Stimulated activated CD8-positive, alpha-beta memory T cell treated with anti-CD3 and anti-CD28 coated beads, Interleukin-15, amount 100 ng/mL, for 1 hour (primary cell): ENCODE data around the gene SCGB1C2.

Experiments
- DNase-seq: peaks from one replicate; pipeline ENCODE4 v3.0.0-alpha.2; 2020; ENCODE audit warnings: low read depth

SCGB1C2 gene

DNA sequence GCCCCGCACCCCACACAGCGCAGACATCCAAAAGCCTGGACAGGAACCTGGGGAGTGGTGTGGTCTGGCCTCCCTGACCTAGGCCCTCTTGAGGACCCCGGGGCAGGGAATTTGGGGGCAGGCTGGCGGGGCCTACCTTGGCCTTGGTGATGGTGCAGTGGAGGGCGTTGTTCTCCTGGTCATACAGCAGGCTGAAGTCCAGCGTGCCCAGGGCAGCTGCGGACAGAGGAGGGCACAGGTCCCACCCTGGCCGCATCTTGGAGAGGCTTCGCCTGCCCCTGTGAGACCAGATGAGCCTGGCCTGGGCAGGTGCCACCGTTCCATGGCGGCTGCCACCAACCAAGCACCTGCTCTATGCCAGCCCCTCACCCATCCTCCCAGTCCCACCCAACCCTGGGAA is 35.0 kb downstream of the SCGB1C2 start:
- DNase-seq: no peak

DNA sequence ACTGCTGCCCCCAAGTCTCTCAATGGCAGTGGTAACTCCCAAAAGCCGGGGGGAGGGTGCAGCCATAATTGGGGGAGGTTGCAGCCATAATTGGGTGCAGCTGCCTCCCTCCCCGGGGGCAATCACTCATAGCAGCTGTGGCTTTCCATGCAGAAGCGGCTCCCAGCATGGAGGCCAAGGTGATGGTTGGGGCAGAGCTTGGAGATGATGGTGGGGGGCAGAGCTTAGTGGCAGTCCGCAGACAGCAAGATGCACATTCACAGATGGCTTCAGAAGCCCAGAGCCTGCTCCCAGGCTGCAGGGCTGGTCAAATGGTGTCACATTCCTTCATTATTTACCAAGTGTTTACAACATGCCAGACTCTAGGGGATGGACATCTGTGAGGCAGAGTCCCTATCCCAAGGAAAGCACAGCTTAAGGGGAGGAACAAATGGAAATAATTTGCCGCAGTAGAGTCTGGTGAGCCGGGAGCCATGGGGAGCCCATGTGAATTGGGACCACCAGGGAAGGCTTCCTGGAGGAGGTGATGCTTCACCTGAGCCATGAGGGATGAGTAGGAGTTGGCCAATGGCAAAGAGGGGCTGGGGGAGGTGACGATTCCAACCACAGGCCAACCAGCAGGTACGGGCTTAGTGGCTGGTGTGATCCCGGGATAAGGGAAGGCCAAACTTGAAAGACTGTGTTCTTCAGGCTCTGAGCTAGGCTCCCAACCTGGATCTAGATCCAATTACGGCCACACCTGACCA is 36.0 kb downstream of the SCGB1C2 start:
- no peak for DNase-seq

DNA sequence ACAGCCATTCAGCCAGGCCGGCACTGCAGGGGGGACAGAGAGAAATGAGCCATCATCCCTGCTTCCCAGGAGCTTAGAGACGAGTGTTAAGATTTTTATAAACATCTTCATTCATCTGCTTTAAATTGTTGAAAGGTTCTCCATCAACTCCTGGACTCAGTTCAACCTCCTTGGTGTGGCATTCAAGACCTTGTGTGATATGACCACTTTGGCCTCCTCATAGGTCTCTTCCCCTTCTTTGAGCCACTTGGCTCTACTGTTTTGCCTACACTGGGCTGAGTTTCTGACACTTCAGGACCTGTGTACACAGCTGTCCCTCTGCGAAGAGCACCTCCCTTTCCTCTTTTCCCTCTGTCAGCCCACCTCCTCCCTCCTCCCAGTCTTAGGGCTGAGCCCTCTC is 39.8 kb downstream of the SCGB1C2 start:
- no peak for DNase-seq

DNA sequence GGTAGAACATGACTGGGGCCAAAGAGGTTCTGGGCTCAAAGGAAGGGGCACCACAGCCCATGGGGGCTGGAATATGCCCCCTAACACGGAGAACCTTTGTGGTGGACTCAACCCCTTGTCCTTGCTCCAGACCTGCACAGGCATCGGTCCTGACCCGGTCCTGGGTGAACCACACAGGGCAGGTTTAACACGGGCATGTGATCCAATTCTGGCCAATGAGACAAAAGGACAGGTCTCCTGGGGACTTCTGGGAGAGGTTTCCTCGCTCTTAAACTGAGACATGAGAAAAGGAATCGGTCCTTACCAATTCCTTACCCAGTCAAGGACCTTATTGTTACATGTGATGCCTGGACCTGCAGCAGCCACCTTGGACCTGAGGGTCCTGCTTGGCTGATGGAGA is 40.4 kb downstream of the SCGB1C2 start:
- no peak for DNase-seq

DNA sequence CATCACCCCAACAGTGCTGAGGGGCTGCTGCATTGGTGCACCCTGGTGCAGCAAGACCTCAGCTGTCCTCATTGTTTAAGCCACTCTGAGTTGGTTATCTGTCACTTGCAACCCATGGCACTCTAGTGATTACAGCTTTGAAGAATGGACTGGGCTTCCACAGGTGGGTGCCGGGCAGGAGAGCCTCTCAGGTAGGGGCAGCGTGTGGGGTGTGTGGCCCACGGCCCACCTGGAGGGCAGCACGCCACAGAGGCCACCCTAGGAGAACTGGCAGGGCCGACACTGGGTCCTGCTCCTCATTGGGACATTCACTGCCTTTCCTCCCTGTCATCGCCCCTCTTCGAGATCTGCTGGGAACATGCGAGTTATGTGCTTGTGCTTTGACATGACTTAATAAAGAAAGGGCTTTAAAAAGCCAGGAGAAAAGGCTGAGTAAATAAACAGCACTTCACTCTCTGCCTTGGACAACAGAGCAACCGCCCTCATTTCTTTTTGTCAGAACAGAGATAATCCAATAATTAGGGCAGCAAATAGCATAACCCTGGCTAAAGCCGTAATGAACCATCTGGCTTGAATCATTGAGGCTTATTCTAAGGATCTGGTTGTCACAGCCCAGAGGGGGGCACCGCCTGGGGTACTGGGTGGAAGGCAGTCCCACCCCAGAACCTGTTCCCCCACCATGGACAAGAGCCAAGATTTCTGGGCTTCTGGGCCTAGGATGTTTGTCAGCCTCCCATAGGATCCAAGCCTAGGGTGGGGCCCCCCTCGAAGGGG is 41.1 kb downstream of the SCGB1C2 start:
- no peak for DNase-seq

DNA sequence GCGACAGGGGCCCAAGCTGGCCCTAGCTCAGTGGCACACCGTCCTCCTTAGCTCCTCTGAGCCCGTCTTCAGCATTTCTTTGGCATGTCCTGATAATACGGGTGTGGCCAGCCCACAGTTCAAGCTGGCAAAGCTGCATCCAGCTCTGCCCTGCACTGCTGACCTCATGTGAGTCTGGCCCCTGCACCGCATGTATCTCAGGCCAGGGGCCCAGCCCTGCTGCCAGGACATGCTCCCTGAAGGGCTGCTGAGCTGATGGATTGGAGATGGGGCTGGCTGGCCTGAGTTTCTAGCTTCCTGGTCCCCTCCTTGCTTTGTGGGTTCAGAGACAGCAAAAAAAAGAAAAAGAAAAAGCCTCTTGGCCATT is 41.7 kb downstream of the SCGB1C2 start:
- DNase-seq: no peak

DNA sequence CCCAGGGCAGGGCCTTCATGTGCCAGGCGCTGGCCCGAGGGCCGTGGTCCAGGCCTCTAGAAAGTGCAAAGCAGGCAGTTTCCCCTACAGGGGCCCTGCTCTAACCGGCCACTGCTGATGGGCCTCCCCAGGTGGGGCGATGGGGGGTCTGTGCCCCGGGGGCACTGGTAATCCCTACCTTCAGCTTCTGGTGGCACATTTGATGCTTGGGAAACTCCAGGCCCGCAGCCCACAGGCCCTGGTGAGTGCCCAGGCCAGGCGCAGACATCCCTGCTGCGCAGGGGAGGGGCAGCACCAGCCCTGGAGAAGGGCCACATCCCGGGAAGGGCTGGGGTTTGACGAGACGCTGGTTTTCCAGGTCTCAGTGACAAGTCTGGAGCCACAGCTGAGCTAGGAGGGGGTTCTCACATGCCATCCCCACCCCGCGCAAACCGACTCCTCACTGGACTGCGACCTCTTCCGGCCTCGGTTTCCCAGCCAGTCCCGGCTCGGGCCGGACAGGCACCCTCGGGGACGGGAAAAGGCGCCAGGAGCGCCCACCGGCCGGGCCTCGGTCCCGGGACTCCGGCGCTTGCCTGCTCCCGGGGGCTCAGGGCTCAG is 42.5 kb downstream of the SCGB1C2 start:
- DNase-seq: no peak

DNA sequence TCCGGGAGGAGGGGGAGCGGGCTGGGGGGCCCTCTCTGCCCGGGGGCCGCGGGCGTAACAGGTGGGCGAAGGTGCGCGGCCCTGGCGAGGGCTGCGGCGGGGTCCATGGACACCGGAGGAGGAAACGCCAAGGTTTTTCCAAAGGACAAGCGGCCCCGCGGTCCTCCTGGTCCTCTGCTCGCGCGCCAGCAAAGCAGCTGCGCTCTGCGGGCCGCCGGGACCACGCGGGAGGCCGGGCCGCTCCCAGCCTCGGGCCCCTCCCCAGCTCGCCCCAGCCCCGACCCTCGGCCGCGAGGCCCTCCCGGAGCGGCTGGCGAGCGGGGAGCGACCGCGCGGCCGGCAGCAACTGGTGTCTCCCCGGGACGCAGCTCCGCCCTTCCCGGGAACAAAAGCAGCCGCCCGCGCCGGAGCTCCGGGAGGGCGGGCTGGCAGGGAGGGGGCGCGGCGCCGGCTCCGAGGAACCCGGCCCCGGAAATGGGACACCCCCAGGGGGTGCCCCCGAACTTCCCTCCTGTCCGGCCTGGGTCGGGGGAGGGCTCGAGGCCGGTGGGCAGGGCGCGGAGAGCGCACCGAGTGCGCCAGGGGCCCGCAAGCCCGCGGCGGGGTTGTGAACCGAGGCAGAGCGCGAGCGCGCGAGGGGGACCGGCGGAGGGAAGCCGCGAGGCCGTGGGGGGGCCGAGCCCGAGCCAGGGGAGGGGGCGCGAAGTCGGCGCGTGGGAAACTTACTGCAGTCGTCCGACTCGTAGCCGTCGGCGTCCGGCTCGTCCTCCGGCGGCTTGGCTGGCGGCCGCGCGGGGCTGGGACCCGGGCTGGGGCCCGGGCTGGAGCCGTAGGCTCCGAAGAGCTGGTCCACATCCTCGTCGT is 43.2 kb downstream of the SCGB1C2 start:
- DNase-seq: no peak

DNA sequence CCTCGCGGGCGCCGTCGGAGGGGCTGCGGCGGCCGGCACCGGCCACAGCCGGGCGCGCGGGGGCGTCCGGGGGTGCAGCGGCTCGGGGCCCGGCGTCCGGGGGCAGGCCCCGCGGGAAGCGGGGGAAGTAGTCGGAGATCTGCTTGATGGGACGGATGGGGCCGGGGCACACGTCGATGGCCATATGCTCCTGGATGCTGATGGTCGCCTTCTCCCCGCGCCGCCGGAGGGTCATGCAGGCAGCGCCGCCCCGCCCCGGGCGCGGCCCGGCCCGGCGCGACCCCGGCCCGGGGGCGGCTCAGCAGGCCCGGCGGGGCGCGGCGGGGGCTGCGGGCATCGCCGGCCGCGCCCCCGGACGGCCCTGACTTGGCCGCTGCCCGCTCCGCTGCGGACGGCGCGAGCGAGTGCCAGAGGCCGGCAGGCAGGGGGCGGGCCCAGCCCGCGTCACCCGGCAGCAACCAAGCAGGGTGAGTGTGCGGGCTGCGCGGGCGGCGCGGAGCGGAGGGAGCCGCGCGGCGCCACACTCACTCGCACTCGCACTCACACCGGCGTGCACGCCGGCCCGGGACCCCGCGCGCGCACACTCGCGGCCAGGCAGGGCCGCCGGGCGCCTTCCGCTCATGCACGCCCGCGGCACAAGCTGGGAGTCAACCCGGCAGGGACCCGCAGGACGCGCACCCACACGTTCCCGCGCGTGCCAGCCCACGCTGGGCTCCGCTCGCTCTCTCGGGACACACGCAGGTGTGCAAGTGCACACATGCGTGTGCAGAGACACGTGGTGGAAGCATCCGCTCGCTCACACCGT is 44.1 kb downstream of the SCGB1C2 start, which contains the start of gene DOC2B:
Gene DOC2B (minus strand): TSS at position 406 of the 805 bp plus-strand sequence. CDS start 171 bp downstream, at position 235.
- DNase-seq: no peak

DNA sequence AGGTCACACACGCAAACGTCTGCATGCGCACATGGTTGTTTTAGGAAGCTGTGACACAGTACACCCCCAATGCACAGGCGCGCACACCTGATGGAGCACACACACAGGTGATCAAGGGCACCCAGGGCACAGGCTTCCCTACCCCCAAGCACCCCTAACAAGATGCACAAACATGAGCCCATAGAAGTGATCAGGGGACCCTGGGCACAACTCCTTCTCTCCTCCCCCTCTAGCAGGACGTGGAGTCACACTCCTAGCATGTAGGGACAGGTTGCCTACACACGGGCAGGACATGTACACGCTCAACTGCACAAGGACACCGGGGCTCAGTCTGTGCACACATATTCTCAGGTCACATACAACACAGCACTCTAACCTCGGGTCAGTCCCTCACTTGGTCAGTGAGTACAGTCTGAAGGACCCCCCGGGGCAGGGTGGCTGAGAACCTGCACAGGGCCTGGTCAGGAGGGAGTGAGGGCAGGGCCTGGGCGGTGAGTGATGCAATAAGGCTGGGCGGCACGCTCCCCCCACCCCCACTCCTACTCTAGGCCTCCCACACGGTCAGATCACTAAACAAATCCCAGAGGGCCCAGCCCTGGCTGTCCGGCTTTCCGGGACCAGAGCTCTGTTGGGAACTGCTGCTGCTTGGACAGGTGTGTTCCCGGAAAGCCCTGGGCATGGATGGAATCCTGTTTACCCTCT is 44.8 kb downstream of the SCGB1C2 start:
- DNase-seq: no peak

DNA sequence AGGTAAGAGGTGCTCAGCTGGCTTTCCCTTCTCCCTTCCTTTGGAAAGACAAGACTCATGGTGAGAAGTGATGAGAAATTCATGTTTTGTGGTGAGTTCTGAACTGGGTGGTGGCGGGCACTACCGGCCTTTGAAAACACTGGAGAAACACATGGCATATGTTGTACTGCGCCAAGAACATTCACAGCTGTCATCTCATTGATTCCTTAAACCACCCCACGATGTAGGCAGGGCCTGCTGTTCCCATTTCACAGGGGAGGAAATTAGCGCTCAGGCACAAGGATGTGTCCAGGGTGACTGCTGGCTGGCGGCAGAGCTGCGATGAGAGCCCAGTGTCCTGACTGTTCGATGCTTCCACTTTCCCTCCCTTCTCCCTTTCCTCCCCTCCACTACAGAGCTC is 45.7 kb downstream of the SCGB1C2 start:
- DNase-seq: no peak

DNA sequence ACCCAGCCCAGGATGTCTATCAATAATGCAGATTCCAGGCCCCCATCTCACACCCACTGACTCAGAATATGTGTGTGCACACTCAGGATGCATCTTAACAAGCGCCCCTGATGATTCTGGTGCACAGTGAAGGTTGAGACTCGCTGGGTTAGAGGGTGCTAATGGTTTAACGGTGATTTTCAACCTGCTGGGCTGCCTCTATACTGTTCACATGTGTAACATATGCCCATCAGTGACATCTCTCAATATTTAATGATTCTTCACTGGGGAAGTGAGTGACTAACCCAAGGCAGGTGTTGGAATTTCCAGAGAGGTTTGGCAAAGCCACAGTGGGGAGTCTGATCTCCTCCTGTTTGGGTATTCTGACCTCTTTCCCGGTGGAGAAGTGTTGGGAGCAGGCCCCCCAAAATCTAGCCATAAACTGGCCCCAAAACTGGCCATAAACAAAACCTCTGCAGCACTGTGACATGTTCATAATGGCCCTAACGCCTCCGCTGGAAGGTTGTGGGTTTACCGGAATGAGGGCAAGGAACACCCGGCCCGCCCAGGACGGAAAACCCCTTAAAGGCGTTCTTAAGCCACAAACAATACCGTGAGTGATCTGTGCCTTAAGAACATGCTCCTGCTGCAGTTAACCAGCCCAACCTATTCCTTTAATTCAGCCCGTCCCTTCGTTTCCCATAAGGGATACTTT is 48.2 kb downstream of the SCGB1C2 start:
- no peak for DNase-seq

DNA sequence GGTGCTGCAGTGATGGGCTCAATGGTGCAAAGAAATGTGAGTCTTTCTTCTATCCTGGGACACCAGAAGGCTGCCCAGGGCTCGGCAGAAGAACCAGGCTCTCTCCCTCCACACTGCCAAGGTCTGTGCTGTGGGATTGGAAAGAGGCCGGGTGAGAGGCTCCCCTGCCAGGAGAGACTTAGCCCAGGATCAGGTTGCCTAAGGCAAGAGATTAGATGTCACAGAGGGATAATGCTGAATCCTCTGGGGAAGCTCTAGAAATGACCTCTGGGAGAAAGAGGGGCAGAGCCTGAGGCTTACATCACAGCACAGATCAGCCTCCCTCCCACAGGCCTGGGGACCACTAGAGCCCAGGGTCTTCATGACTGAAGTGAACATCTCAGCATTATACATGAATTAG is 49.8 kb downstream of the SCGB1C2 start:
- no peak for DNase-seq
